ENCODE data around the gene EFCAB6.

EFCAB6 gene

DNA sequence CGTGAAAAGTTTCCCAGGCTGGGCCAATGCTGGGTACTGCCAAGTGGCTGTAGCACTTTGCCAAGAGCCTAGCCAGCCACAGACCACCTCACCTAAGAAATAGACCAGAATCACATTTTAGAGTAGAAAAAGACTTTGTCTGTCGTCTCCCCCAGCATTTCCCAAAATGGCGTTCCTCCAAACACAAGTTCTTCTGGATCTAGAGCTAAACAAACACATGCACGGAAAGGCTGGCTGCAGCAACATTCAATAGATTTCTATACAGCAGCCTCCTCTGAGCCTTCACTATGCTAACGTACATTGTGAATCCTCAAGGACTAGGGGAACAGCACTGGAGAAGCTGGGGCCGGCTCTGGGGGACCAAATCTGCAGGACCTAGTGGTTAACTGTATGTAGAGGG, 65.0 kb downstream of the EFCAB6 start:
- TF ChIP-seq, protein P1, sequence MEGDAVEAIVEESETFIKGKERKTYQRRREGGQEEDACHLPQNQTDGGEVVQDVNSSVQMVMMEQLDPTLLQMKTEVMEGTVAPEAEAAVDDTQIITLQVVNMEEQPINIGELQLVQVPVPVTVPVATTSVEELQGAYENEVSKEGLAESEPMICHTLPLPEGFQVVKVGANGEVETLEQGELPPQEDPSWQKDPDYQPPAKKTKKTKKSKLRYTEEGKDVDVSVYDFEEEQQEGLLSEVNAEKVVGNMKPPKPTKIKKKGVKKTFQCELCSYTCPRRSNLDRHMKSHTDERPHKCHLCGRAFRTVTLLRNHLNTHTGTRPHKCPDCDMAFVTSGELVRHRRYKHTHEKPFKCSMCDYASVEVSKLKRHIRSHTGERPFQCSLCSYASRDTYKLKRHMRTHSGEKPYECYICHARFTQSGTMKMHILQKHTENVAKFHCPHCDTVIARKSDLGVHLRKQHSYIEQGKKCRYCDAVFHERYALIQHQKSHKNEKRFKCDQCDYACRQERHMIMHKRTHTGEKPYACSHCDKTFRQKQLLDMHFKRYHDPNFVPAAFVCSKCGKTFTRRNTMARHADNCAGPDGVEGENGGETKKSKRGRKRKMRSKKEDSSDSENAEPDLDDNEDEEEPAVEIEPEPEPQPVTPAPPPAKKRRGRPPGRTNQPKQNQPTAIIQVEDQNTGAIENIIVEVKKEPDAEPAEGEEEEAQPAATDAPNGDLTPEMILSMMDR (IDR thresholded peaks at IDR 0.05; ENCODE audit: extremely low read depth, insufficient read depth, missing control alignments): no peak
- no peak for DNase-seq (ENCODE audit: low spot score)
- in situ Hi-C loops (cut with MboI; ENCODE audit: low pct_unique_long_range_greater_than_20kb, low sequenced_read_pairs, unreplicated experiment): no loop called here

DNA sequence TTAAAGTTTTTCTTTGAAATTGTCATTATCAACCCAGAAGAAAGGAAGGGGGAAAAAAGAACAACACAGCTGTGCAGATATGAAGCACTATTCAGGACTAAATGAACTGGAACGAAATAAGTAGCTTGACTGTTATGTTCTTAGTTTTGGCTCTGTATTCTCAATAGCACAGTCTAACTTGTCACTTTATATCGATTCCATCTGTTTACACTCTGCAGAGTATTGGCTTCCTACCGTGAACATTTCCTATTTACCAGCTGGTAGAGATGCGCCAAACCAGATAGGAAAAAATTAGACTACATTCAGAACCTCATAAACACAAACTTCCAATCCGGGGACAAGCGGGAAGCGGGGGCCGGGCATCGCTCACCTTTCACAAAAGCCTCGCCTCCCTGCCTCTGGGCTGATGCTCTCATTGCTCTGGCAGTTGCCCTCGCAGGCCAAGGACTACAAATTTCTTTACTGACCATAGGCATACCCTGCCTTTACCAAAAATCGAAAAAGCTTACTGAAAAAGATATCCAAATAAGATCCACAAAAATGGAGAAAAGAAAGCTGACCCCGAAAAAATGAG, 66.2 kb downstream of the EFCAB6 start:
- DNase-seq (ENCODE audit: low spot score): no peak
- TF ChIP-seq, protein P1 (IDR thresholded peaks at IDR 0.05; ENCODE audit: extremely low read depth, insufficient read depth, missing control alignments): no peak

DNA sequence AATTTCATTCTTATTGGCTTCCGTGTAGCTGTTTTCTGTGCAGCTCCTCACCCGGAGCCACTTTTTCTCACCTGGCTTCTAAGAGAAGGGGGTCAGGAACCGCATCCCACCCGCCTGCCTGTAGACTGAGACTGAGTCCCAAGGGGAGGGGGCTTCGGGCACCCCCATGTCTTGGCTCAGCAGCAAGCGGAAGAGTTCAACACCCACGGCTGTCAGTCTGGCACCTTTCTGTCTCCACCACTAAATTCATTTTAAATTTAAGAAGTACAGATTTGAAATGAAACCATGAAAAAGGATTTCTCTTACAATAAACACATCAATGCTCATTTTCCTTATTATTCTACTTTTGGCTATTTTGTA, 66.7 kb downstream of the EFCAB6 start:
- TF ChIP-seq, protein P1 (IDR thresholded peaks at IDR 0.05; ENCODE audit: extremely low read depth, insufficient read depth, missing control alignments): no peak
- in situ Hi-C loops (cut with MboI; ENCODE audit: low pct_unique_long_range_greater_than_20kb, low sequenced_read_pairs, unreplicated experiment): no loop called here
- no peak for DNase-seq (ENCODE audit: low spot score)

More for the DNA sequence above, 66.2 kb downstream of the EFCAB6 start:
- in situ Hi-C loops (cut with MboI; ENCODE audit: low pct_unique_long_range_greater_than_20kb, low sequenced_read_pairs, unreplicated experiment): no loop called here

DNA sequence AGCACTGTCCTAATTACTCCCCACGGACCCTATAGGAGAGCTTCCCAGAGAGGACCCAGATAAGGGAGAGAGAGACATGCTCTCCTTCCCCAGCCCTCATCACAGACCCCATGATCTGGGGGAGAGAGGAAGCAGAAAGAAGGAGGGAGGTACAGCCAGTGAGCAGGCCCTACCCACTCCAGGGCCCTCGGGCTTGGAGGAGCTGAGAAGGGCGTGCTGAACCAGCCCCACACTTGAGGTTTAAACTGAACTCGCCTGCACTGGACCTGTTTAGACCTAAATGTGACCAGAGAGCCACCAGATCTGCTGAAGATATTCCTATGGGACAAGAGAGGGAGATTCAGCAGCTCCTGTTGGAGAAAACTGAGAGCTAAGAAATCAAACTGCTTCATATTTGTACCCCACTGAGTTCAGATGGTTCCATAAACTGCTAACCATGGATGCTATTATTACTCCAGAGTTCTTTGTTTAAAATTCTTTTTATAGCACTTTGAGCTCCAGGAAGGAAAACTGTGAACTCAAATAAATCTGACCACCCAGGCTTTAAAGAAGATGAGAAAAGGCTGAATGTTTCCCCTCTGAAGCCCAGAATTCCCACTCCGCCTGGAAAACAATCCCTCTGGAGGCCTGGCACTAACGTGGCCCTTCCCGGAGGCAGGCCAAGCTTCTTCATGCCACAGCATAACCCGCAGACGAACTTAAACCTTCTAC, 67.2 kb downstream of the EFCAB6 start:
- in situ Hi-C loops (cut with MboI; ENCODE audit: low pct_unique_long_range_greater_than_20kb, low sequenced_read_pairs, unreplicated experiment): no loop called here
- no peak for DNase-seq (ENCODE audit: low spot score)
- TF ChIP-seq, protein P1 (IDR thresholded peaks at IDR 0.05; ENCODE audit: extremely low read depth, insufficient read depth, missing control alignments): no peak

DNA sequence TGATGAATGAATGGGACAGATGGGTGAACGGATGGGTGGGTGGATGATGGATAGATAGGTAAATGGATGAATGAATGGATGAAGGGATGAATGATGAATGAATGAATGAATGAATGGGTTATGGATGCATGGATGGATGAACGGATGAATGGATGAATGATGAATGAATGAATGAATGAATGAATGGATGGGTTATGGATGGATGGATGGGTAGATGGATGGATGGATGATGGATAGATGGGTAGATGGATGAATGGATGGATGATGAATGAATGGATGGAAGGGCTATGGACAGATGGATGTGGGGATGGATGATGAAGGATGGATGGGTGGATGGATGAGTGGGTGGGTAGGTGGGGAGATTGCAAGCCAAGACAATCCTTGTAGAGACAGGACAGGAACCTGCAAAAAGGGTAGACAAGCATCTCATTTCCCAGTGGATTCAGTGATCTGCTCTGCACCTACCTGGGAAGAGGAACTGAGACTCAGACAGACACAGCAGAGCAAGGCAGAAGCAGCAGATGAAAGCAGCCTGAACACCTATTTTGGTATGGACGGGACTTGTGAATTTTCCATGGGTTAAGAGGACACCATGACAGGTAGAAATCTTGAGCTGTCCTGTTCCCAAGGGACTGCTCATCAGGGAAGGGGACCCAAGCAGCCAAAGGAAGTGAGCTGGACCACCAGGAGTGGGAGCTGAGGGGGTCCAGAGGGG, 68.0 kb downstream of the EFCAB6 start:
- DNase-seq (ENCODE audit: low spot score): no peak
- TF ChIP-seq, protein P1 (IDR thresholded peaks at IDR 0.05; ENCODE audit: extremely low read depth, insufficient read depth, missing control alignments): no peak
- in situ Hi-C loops (cut with MboI; ENCODE audit: low pct_unique_long_range_greater_than_20kb, low sequenced_read_pairs, unreplicated experiment): no loop called here

DNA sequence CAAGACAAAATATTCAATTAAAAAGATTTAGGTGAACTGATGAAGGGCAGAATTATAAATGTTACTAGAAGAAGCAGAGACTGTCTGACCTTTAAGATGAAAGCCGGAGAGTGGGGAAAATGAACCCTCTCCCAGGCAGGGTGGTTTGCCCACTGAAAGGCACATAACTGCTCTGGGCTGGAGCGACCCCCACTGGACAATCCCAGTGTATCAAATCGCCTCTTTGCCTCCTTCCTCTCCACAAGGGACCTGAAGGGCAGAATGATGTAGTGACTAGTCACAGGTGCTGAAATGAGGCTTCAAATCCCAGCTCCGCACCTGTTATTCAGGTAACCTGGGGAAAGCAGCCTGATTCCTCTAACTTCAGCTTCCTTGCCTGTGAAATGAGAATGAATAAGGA, 69.0 kb downstream of the EFCAB6 start:
- in situ Hi-C loops (cut with MboI; ENCODE audit: low pct_unique_long_range_greater_than_20kb, low sequenced_read_pairs, unreplicated experiment): no loop called here
- DNase-seq (ENCODE audit: low spot score): no peak
- TF ChIP-seq, protein P1 (IDR thresholded peaks at IDR 0.05; ENCODE audit: extremely low read depth, insufficient read depth, missing control alignments): peak; percentile 37
